Endodermal cell (in vitro differentiated cells): ENCODE data around the gene DNAAF9. TPM values are rescaled to one million over a fixed set of nuclear protein-coding genes. Genes with fewer than 3 reads are reported as not detected.

Experiments used
- DNase-seq: peaks from one replicate; pipeline ENCODE4 v3.0.0-alpha.2; 2017
- H3K27ac ChIP-seq: 2 replicates; pipeline ENCODE4 v1.5.1; 2013; ENCODE audit warnings: mild to moderate bottlenecking, low read depth, low read length, moderate library complexity
- H3K27me3 ChIP-seq: 2 replicates; pipeline ENCODE4 v1.6.1; 2013; ENCODE audit warnings: mild to moderate bottlenecking, low read length, moderate library complexity; ENCODE audit not compliant: insufficient read depth, control insufficient read depth, poor library complexity, severe bottlenecking
- H3K36me3 ChIP-seq: 2 replicates; pipeline ENCODE4 v1.7.0; 2013; ENCODE audit warnings: mild to moderate bottlenecking, low read length, moderate library complexity; ENCODE audit not compliant: control insufficient read depth, insufficient read depth
- H3K4me1 ChIP-seq: one replicate; pipeline ENCODE4 v1.7.0; 2013; ENCODE audit warnings: low read length; ENCODE audit not compliant: control insufficient read depth, insufficient read depth
- H3K4me3 ChIP-seq: 2 replicates; pipeline ENCODE4 v1.5.1; 2013; ENCODE audit warnings: mild to moderate bottlenecking, low read length, moderate library complexity
- H3K9ac ChIP-seq: 2 replicates; pipeline ENCODE4 v1.6.1; 2013; ENCODE audit warnings: mild to moderate bottlenecking, low read length, moderate library complexity; ENCODE audit not compliant: poor library complexity, severe bottlenecking; ENCODE audit errors: extremely low read depth
- H3K9me3 ChIP-seq: 2 replicates; pipeline ENCODE4 v1.6.1; 2013; ENCODE audit warnings: mild to moderate bottlenecking, low read length, moderate library complexity; ENCODE audit not compliant: control insufficient read depth
- H3K27ac Mint-ChIP-seq: 2 replicates; pipeline ENCODE4 v1.8.0; 2020; ENCODE audit warnings: mixed read lengths
- H3K27me3 Mint-ChIP-seq: 2 replicates; pipeline ENCODE4 v1.8.0; 2021; ENCODE audit warnings: mild to moderate bottlenecking, mixed read lengths; ENCODE audit not compliant: insufficient read depth
- H3K36me3 Mint-ChIP-seq: 2 replicates; pipeline ENCODE4 v1.8.0; 2020; ENCODE audit warnings: low read depth, mixed read lengths
- H3K4me1 Mint-ChIP-seq: 2 replicates; pipeline ENCODE4 v1.8.0; 2020; ENCODE audit warnings: mixed read lengths
- H3K4me3 Mint-ChIP-seq: 2 replicates; pipeline ENCODE4 v1.8.0; 2020; ENCODE audit warnings: mild to moderate bottlenecking, moderate library complexity, mixed read lengths
- H3K9me3 Mint-ChIP-seq: 2 replicates; pipeline ENCODE4 v1.8.0; 2020; ENCODE audit warnings: mild to moderate bottlenecking, mixed read lengths
- WGBS, 2 experiments: methylation state at CpG; one replicate each; pipeline versions ENCODE4 v1.1.5 to v1.1.7; 2013; ENCODE audit warnings: missing lambda C conversion rate in 2 of 2, mixed read lengths in 1 of 2; ENCODE audit not compliant: insufficient coverage in 1 of 2, insufficient read length in 1 of 2; 5-methylcytosine and 5-hydroxymethylcytosine counted together
- total RNA-seq, 2 donors: library from RNA; stranded (reverse); fragmentation: NEBNext Ultra II Directional in 1 of 2; extraction: Animal tissue kit (Norgen Biotek cat#: 25700) in 1 of 2; gene quantifications; 2 replicates in 1 of 2; 3 replicates in 1 of 2; pipeline ENCODE4 v1.2.1, GENCODE V29; 2021
- TF ChIP-seq, protein P1 (sequence below): fragments of 200-600 bp; sonication (generic); conservative IDR thresholded peaks from 2 replicates; pipeline ENCODE4 v1.5.0; 2021; ENCODE audit warnings: antibody characterized with exemption, mild to moderate bottlenecking

Gene DNAAF9
- total RNA-seq, 2 donors from 2014 or later: 9.6 to 12.1 TPM

DNA sequence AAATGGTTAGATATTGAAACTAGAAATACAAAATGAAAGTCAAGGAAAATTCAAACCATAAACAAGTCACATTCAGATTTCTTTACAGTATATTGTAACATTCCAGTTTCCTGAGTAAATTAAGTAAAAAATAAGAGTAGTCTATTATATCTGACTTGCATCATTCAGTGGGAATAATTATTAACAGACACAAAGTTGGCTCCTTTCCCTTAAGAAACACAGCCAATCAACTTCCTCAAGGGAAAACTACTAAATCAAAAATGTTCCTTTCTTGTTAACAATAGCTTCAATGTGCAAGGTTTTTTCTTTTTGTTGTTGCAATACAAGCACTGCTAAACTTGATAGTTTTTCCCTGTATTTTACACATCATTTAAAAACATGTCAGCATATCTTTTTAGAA, 33.2 kb downstream of the DNAAF9 start:
- Histone ChIP-seq H3K27ac (no peak overlapping the region), H3K9ac (no peak overlapping the region), H3K4me1 (no peaks in the 10 kb centered on the region), H3K4me3 (no peak overlapping the region), H3K9me3 (peaks cover 5% of the 10 kb centered on the region), H3K36me3 (peaks cover 64% of the 10 kb centered on the region), H3K27me3 (no peaks in the 10 kb centered on the region)
- Mint-ChIP-seq H3K36me3 (peaks cover 80% of the 10 kb centered on the region), H3K27me3 (no peaks in the 10 kb centered on the region), H3K27ac (no peak overlapping the region), H3K9me3 (no peaks in the 10 kb centered on the region), H3K4me3 (no peak overlapping the region), H3K4me1 (no peaks in the 10 kb centered on the region)
- TF ChIP-seq, protein P1, sequence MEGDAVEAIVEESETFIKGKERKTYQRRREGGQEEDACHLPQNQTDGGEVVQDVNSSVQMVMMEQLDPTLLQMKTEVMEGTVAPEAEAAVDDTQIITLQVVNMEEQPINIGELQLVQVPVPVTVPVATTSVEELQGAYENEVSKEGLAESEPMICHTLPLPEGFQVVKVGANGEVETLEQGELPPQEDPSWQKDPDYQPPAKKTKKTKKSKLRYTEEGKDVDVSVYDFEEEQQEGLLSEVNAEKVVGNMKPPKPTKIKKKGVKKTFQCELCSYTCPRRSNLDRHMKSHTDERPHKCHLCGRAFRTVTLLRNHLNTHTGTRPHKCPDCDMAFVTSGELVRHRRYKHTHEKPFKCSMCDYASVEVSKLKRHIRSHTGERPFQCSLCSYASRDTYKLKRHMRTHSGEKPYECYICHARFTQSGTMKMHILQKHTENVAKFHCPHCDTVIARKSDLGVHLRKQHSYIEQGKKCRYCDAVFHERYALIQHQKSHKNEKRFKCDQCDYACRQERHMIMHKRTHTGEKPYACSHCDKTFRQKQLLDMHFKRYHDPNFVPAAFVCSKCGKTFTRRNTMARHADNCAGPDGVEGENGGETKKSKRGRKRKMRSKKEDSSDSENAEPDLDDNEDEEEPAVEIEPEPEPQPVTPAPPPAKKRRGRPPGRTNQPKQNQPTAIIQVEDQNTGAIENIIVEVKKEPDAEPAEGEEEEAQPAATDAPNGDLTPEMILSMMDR: no peak
- DNase-seq: no peak

GRCh38 chr20:3371754-3372153, 35.7 kb downstream of the DNAAF9 start:
- Histone ChIP-seq H3K27ac (no peak overlapping the region), H3K4me1 (no peaks in the 10 kb centered on the region), H3K4me3 (no peak overlapping the region), H3K9ac (no peak overlapping the region), H3K36me3 (peaks cover 53% of the 10 kb centered on the region), H3K9me3 (peaks cover 5% of the 10 kb centered on the region), H3K27me3 (no peaks in the 10 kb centered on the region)
- Mint-ChIP-seq H3K9me3 (no peaks in the 10 kb centered on the region), H3K4me1 (no peaks in the 10 kb centered on the region), H3K4me3 (no peak overlapping the region), H3K27me3 (no peaks in the 10 kb centered on the region), H3K27ac (no peak overlapping the region), H3K36me3 (peaks cover 66% of the 10 kb centered on the region)
- TF ChIP-seq, protein P1: no peak
- no peak for DNase-seq
- 100% methylated on average over 2 of the region's 2 CpGs; no CpG with 5 or more reads in 1 of the 2 experiments for WGBS, 2 experiments

GRCh38 chr20:3367089-3367488, 40.4 kb downstream of the DNAAF9 start:
- H3K36me3 Mint-ChIP-seq: peaks cover 34% of the 10 kb centered on the region
- no peak overlapping the region for H3K27ac Mint-ChIP-seq
- peaks cover 5% of the 10 kb centered on the region for H3K9me3 ChIP-seq
- 92 to 100% methylated on average over 3 of the region's 3 CpGs for WGBS, 2 experiments
- no peak overlapping the region for H3K9ac ChIP-seq
- no peaks in the 10 kb centered on the region for H3K27me3 Mint-ChIP-seq
- no peak overlapping the region for H3K4me3 ChIP-seq
- no peak for DNase-seq
- H3K4me3 Mint-ChIP-seq: no peak overlapping the region
- no peaks in the 10 kb centered on the region for H3K27me3 ChIP-seq
- H3K4me1 Mint-ChIP-seq: no peaks in the 10 kb centered on the region
- TF ChIP-seq, protein P1: no peak
- peaks cover 28% of the 10 kb centered on the region for H3K36me3 ChIP-seq
- H3K4me1 ChIP-seq: no peaks in the 10 kb centered on the region
- no peak overlapping the region for H3K27ac ChIP-seq
- no peaks in the 10 kb centered on the region for H3K9me3 Mint-ChIP-seq
